Retinal pigment epithelial cell (primary cell): ENCODE measurements around the gene WNT3.
"Not testable (repeated sequence)": the region's sequence is repeated elsewhere in the genome, so short reads cannot be mapped to it uniquely, and the experiment has no call there.

Experiments used
- DNase-seq: peaks from one replicate; pipeline ENCODE4 v3.0.0-alpha.2; 2010; ENCODE audit warnings: low read depth
- H3K4me3 ChIP-seq: 2 replicates; pipeline ENCODE4 v1.5.1; 2011; ENCODE audit warnings: mild to moderate bottlenecking, low read length, control low read depth, moderate library complexity
- CTCF ChIP-seq: conservative IDR thresholded peaks from 2 replicates; pipeline ENCODE4 v1.5.1; 2011; ENCODE audit warnings: low read depth, low read length, control low read depth, inconsistent platforms

The WNT3 gene

DNA sequence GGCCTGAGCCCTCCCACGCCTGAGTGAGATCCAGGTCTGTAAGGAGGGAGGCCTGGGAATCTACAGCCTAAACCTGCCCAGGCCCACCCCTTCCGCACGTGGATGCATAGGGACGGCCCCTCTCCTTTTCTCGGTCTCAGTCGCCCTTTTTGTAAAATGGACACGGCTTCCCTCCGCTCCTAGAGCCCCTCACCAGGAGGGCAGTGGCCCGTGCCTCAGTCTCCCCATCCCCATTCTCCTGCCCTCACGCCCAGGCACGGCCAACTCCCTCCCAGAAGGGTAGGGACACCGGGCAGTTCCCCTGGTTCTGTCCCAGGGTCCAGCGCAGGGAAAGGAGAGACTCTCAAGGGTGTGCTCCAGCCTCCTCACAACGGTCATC is 48.1 kb downstream of the WNT3 start:
- no peak for DNase-seq
- no peak overlapping the region for H3K4me3 ChIP-seq
- TF ChIP-seq CTCF = no peak

GRCh38 chr17:46769531-46770438 is 48.7 kb downstream of the WNT3 start:
- peak overlapping the region; percentile 12 for H3K4me3 ChIP-seq
- no peak for DNase-seq
- no peak for TF ChIP-seq CTCF

- not testable (repeated sequence) for DNase-seq, H3K4me3 ChIP-seq
Measured at GRCh38 chr17:46768896-46769295, 49.6 kb downstream of the WNT3 start.

- H3K4me3 ChIP-seq = no peak overlapping the region
- TF ChIP-seq CTCF = no peak
- no peak for DNase-seq
Measured at GRCh38 chr17:46768540-46768870, 50.0 kb downstream of the WNT3 start.

DNA sequence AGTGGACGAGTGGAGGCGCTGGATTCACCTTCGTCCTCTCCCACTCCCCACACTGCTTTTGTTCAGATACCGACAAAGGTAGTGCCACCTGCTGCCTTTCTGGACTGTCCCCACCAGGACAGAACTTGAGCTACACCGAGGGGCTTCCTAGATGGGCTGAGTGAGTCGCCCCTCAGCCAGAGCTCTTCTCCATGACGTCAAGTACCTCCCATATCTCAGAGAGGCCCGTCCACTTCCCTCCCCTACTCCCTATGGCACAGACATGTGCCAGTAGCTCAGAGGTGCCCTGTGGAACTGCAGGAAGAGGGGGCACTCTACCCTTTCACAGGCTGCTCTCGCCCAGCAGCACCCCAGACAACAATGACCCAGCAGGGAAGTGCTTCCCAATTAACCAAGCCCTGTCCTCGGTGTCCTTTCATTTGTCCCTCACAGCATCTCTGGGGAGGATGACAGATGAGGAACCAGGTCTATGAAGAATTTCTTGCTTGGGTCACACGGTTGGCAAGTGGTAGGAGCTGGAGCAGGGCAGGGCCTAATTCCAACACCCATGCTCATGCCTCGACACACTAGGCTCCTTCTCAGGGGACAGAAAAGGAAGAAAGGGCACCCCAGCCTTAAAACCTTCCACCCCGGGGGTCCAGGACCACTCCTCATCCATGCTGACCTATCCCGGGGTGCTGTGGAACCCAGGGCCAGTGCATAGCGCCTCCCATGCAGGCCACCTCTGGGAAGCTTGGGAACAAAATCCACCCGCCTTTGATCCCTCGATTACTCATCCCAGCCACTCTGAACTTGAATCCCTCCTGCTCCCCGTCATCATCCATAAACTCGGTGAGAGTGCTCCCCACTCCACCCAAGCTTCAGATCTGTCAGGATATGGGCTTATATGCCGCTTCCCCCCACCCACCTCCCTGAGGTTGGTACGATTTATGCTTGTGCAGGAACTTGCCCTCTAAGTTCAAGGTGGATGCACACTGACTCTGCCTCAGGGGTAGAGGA is 51.7 kb downstream of the WNT3 start:
- no peak overlapping the region for H3K4me3 ChIP-seq
- no peak for TF ChIP-seq CTCF
- no peak for DNase-seq

DNA sequence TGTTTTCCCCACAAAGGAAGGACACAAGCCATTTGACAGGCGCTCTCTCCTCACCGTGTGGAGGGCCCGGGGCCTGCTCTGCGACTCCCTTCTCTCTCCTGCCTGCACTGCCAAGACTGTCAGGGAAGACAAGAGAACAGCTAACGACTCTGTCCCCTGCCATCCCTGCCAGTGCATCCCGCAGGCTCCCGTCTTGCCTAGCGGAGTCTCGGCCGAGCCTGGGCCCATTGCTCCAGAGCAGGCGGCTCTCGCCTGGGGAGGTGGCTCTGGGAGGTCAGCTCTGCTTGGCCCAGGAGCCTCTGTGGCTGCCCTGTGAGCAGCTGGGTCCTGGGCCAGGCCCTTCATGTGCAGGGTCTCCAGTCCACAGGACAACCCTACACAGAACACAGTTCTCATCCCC is 53.0 kb downstream of the WNT3 start:
- H3K4me3 ChIP-seq = no peak overlapping the region
- no peak for TF ChIP-seq CTCF
- no peak for DNase-seq

DNA sequence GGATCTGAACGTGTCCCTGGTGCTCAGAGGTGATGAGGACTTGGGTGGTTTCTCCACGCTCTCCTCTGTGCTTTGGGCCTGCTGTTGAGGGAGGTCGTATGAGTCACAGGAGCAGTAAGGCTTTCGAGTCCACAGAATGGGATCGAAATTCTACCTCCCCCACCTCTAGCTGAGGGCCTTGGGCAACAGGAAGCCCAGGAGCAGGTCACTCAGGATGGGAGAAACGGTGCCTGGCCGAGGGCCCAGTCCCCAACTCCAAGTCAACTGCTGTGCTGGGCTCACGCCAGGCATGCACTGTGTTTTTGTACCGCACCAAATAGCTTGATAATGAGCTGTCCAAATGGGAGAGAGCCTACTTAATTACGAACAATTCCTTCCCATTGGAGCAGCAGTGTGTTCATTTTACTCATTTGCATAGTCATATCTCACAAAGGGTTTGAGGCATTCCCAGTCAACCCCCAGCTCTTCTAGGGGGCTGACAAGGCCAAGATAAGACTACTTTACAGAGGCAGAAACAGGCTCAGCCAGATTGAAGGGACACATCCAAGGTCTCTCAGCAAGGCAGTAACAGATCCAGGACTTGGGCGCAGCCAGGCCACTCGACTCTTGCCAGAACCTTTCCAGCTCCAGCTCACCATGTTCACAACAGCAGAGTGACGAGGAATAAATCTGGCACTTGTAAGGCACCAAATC is 53.6 kb downstream of the WNT3 start:
- peak; percentile 45 for DNase-seq
- H3K4me3 ChIP-seq = no peak overlapping the region
- TF ChIP-seq CTCF = no peak
